Activated CD4-positive, alpha-beta T cell treated with anti-CD3 and anti-CD28 coated beads for 48 hours (primary cell): ENCODE measurements around the gene SUPT3H.
"Not testable (repeated sequence)": the region's sequence is repeated elsewhere in the genome, so short reads cannot be mapped to it uniquely, and the experiment has no call there.

Experiments used
- DNase-seq: peaks from one replicate; pipeline ENCODE4 v3.0.0-alpha.2; 2020

The SUPT3H gene

GRCh38 chr6:45169815-45170214, 207.9 kb downstream of the SUPT3H start:
- no peak for DNase-seq

- DNase-seq: peak; percentile 17
Measured at GRCh38 chr6:45163952-45164766, 213.6 kb downstream of the SUPT3H start.

- no peak for DNase-seq
Measured at GRCh38 chr6:45160305-45160704, 217.4 kb downstream of the SUPT3H start.

GRCh38 chr6:45156075-45156474, 221.7 kb downstream of the SUPT3H start:
- DNase-seq: no peak

- no peak for DNase-seq
Measured at GRCh38 chr6:45155341-45155894, 222.3 kb downstream of the SUPT3H start.

GRCh38 chr6:45154679-45155078, 223.1 kb downstream of the SUPT3H start:
- DNase-seq: no peak

GRCh38 chr6:45148711-45149341, 228.9 kb downstream of the SUPT3H start:
- no peak for DNase-seq

GRCh38 chr6:45148278-45148677, 229.5 kb downstream of the SUPT3H start:
- DNase-seq: no peak

GRCh38 chr6:45145658-45146057, 232.1 kb downstream of the SUPT3H start:
- DNase-seq: not testable (repeated sequence)

- DNase-seq: no peak
Measured at GRCh38 chr6:45138765-45139164, 239.0 kb downstream of the SUPT3H start.

- no peak for DNase-seq
Measured at GRCh38 chr6:45136495-45136894, 241.2 kb downstream of the SUPT3H start.

- DNase-seq: no peak
Measured at GRCh38 chr6:45132658-45133294, 245.0 kb downstream of the SUPT3H start.

- DNase-seq: no peak
Measured at GRCh38 chr6:45132059-45132458, 245.7 kb downstream of the SUPT3H start.

GRCh38 chr6:45129051-45129450, 248.7 kb downstream of the SUPT3H start:
- DNase-seq: no peak

GRCh38 chr6:45127185-45127584, 250.5 kb downstream of the SUPT3H start:
- DNase-seq: no peak

- no peak for DNase-seq
Measured at GRCh38 chr6:45126033-45126432, 251.7 kb downstream of the SUPT3H start.

GRCh38 chr6:45123023-45123422, 254.7 kb downstream of the SUPT3H start:
- DNase-seq: no peak

- no peak for DNase-seq
Measured at GRCh38 chr6:45118754-45119153, 259.0 kb downstream of the SUPT3H start.

GRCh38 chr6:45116714-45117410, 260.9 kb downstream of the SUPT3H start:
- DNase-seq: no peak

GRCh38 chr6:45115696-45116095, 262.0 kb downstream of the SUPT3H start:
- DNase-seq: no peak

GRCh38 chr6:45112711-45113110, 265.0 kb downstream of the SUPT3H start:
- DNase-seq: no peak

GRCh38 chr6:45109551-45109950, 268.2 kb downstream of the SUPT3H start:
- no peak for DNase-seq
